GM13977 (cell line): Measurements from ENCODE around the gene SH2B3.

Source experiments
- DNase-seq: peaks from one replicate; pipeline ENCODE4 v3.0.0; 2012; ENCODE audit warnings: low spot score
- in situ Hi-C: fragments of 300-500 bp; cut with MboI; formaldehyde crosslinking; loops from one replicate; pipeline ENCODE4 v1.12.0; 2022; ENCODE audit warnings: low sequenced_read_pairs, low pct_unique_long_range_greater_than_20kb, mixed read lengths, inconsistent platforms; ENCODE audit not compliant: unreplicated experiment
- TF ChIP-seq, protein P1 (sequence below): IDR thresholded peaks from 2 replicates; pipeline ENCODE4 v1.5.1; 2012; ENCODE audit warnings: mild to moderate bottlenecking, control low read depth; ENCODE audit not compliant: insufficient read depth; ENCODE audit errors: extremely low read depth, missing control alignments

SH2B3 gene

GRCh38 chr12:111410431-111411184 is 4.9 kb downstream of the SH2B3 start:
- in situ Hi-C loops: no loop called here
- DNase-seq: no peak
- TF ChIP-seq, protein P1, sequence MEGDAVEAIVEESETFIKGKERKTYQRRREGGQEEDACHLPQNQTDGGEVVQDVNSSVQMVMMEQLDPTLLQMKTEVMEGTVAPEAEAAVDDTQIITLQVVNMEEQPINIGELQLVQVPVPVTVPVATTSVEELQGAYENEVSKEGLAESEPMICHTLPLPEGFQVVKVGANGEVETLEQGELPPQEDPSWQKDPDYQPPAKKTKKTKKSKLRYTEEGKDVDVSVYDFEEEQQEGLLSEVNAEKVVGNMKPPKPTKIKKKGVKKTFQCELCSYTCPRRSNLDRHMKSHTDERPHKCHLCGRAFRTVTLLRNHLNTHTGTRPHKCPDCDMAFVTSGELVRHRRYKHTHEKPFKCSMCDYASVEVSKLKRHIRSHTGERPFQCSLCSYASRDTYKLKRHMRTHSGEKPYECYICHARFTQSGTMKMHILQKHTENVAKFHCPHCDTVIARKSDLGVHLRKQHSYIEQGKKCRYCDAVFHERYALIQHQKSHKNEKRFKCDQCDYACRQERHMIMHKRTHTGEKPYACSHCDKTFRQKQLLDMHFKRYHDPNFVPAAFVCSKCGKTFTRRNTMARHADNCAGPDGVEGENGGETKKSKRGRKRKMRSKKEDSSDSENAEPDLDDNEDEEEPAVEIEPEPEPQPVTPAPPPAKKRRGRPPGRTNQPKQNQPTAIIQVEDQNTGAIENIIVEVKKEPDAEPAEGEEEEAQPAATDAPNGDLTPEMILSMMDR: no peak

DNA sequence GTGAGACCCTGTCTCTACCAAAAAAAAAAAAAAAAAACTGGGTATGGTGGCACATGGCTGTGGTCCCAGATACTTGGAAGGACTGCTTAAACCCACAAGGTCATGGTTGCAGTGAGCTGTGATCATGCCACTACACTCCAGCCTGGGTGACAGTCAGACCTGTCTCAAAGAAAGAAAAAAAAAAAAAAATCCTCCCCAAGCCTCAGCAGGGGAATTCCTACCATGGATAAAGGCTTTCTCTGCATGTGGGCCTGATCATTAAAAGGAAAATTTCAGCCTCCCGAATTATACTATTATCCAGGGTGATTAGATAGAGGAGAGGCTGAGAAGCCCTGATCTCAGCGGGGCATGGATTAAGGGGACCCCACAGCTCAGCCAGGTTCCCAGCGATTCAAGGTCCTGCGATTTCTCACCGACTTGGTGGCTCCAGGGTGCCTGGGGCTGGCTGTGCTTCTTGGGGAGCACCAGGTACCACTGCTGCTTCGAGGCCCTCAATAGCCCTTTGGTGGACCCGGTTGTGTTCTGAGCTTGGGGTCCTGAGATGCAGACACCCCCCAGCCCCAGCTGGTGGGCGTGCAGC is 5.6 kb downstream of the SH2B3 start:
- DNase-seq: no peak
- in situ Hi-C loops: no loop called here
- TF ChIP-seq, protein P1: no peak

DNA sequence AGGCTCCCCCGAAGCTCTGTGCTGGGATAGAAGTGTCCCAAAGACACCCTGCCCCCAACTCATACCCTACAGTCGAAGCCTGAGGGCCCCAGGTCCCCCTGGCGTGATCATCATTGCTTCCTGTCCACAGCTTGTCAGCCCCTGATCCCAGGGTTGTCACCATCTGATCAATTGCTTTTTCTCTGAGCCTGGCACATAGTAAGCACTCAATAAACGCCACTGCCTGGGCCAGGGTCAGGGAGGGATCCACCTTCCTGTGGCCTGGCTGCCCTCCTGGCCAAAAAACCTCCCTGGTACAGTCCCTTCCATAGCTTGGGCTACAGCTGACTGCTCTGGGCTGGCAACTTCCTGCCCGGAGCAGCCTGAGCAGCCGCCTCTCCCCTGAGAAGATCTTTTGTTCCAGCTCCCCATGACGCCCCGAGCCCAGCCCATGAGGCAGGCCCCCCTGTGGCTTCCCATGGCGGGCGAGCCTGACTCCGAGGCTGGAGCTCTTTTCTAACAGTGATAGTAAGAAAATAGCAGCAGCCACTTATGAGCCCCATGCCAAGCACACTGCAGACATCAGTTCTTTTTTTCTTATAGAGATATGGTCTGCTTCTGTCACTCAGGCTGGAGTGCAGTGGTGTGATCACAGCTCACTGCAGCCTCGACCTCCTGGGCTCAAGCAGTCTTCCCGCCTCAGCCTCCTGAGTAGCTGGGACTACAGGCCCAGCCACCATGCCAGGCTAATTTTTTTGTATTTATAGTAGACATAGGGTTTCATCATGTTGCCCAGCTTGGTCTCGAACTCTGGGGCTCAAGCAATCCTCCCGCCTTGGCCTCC is 6.5 kb downstream of the SH2B3 start:
- TF ChIP-seq, protein P1: no peak
- DNase-seq: no peak
- in situ Hi-C loops: no loop called here

- in situ Hi-C loops: no loop called here
- TF ChIP-seq, protein P1: no peak
- DNase-seq: no peak
These were observed 7.2 kb downstream of the SH2B3 start for GRCh38 chr12:111412830-111413441.

- in situ Hi-C loops: no loop called here
- TF ChIP-seq, protein P1: no peak
- no peak for DNase-seq
These were observed 7.8 kb downstream of the SH2B3 start for GRCh38 chr12:111413442-111414086.
